Neural cell (in vitro differentiated cells): ENCODE data around the gene NR2C1. TPM values are rescaled to one million over a fixed set of nuclear protein-coding genes. Genes with fewer than 3 reads are reported as not detected.

Experiments used
- H2AFZ ChIP-seq: fragments of 200-600, 300-800 bp; sonication (generic), shearing (Covaris generic); 2 replicates; pipeline ENCODE4 v1.6.0; 2014; ENCODE audit warnings: low read depth, mild to moderate bottlenecking, antibody characterized with exemption, low read length, moderate library complexity
- H3F3A ChIP-seq: fragments of 200-600 bp; shearing (Covaris generic); 2 replicates; pipeline ENCODE4 v1.6.1; 2016; ENCODE audit warnings: mild to moderate bottlenecking, moderate library complexity, mixed read lengths, antibody characterized with exemption, low read length; ENCODE audit not compliant: insufficient read depth, poor library complexity, severe bottlenecking
- H3K27ac ChIP-seq: fragments of 200-600, 300-800 bp; sonication (generic), shearing (Covaris generic); 2 replicates; pipeline ENCODE4 v1.5.1; 2014; ENCODE audit warnings: mild to moderate bottlenecking, low read length, moderate library complexity
- H3K27me3 ChIP-seq: fragments of 300-800, 200-600 bp; sonication (generic), shearing (Covaris generic); 2 replicates; pipeline ENCODE4 v1.6.0; 2014; ENCODE audit warnings: mild to moderate bottlenecking, low read depth, low read length, moderate library complexity; ENCODE audit not compliant: insufficient read depth
- H3K36me3 ChIP-seq: fragments of 300-800, 200-600 bp; sonication (generic), shearing (Covaris generic); 2 replicates; pipeline ENCODE4 v1.5.1; 2014; ENCODE audit warnings: mild to moderate bottlenecking, antibody characterized with exemption, low read length, moderate library complexity; ENCODE audit not compliant: insufficient read depth
- H3K4me2 ChIP-seq: fragments of 300-800, 200-600 bp; sonication (generic), shearing (Covaris generic); 2 replicates; pipeline ENCODE4 v1.6.0; 2014; ENCODE audit warnings: mild to moderate bottlenecking, low read length
- H3K4me3 ChIP-seq: fragments of 300-800, 200-600 bp; sonication (generic), shearing (Covaris generic); 2 replicates; pipeline ENCODE4 v1.5.1; 2014; ENCODE audit warnings: mild to moderate bottlenecking, low read length, moderate library complexity
- H3K79me2 ChIP-seq: fragments of 200-600 bp; shearing (Covaris generic); replicated peaks from 2 replicates; pipeline ENCODE4 v1.6.0; 2014; ENCODE audit warnings: mild to moderate bottlenecking, low read length, moderate library complexity; ENCODE audit not compliant: insufficient read depth
- H3K9ac ChIP-seq: fragments of 300-800, 200-600 bp; sonication (generic), shearing (Covaris generic); 2 replicates; pipeline ENCODE4 v1.6.1; 2016; ENCODE audit warnings: mild to moderate bottlenecking, low read length, mixed read lengths
- H3K9me2 ChIP-seq: fragments of 200-600 bp; shearing (Covaris generic); 2 replicates; pipeline ENCODE4 v1.6.1; 2016; ENCODE audit warnings: mild to moderate bottlenecking, low read length, mixed read lengths; ENCODE audit not compliant: insufficient read depth
- H3K9me3 ChIP-seq: fragments of 200-600, 300-800 bp; sonication (generic), shearing (Covaris generic); 2 replicates; pipeline ENCODE4 v1.6.1; 2016; ENCODE audit warnings: mild to moderate bottlenecking, mixed run types, low read length, moderate library complexity, mixed read lengths
- H4K20me1 ChIP-seq: fragments of 200-600 bp; shearing (Covaris generic); 2 replicates; pipeline ENCODE4 v1.6.1; 2016; ENCODE audit warnings: mild to moderate bottlenecking, mixed run types; ENCODE audit not compliant: insufficient read depth
- CTCF ChIP-seq: fragments of 450-650 bp; IDR thresholded peaks from 2 replicates; pipeline ENCODE4 v1.5.1; 2014; ENCODE audit warnings: antibody characterized with exemption, mild to moderate bottlenecking, moderate library complexity; ENCODE audit not compliant: poor library complexity, severe bottlenecking
- EP300 ChIP-seq: fragments of 450-650 bp; conservative IDR thresholded peaks from 2 replicates; pipeline ENCODE4 v1.6.1; 2014; ENCODE audit warnings: antibody characterized with exemption, mild to moderate bottlenecking, moderate library complexity; ENCODE audit not compliant: poor library complexity, severe bottlenecking
- EZH2 ChIP-seq: fragments of 200-600, 300-800 bp; shearing (Covaris generic), sonication (generic); IDR thresholded peaks from 2 replicates; pipeline ENCODE4 v1.6.1; 2014; ENCODE audit warnings: antibody characterized with exemption, low read length, borderline replicate concordance, mild to moderate bottlenecking; ENCODE audit not compliant: insufficient read depth, poor library complexity, severe bottlenecking
- MXI1 ChIP-seq: fragments of 450-650 bp; conservative IDR thresholded peaks from 2 replicates; pipeline ENCODE4 v1.6.1; 2014; ENCODE audit warnings: antibody characterized with exemption, mild to moderate bottlenecking; ENCODE audit not compliant: poor library complexity, severe bottlenecking
- POLR2AphosphoS5 ChIP-seq: IDR thresholded peaks from 2 replicates; pipeline ENCODE4 v1.6.1; 2012
- RAD21 ChIP-seq: fragments of 450-650 bp; conservative IDR thresholded peaks from 2 replicates; pipeline ENCODE4 v1.6.1; 2014; ENCODE audit warnings: antibody characterized with exemption, mild to moderate bottlenecking, moderate library complexity
- REST ChIP-seq: IDR thresholded peaks from 2 replicates; pipeline ENCODE4 v1.6.1; 2012; ENCODE audit warnings: borderline replicate concordance
- SMC3 ChIP-seq: fragments of 450-650 bp; conservative IDR thresholded peaks from 2 replicates; pipeline ENCODE4 v1.6.1; 2014; ENCODE audit warnings: antibody characterized with exemption, mild to moderate bottlenecking, moderate library complexity; ENCODE audit not compliant: poor library complexity
- TAF1 ChIP-seq: IDR thresholded peaks from 2 replicates; pipeline ENCODE4 v1.6.1; 2012; ENCODE audit warnings: low read depth
- polyA plus RNA-seq: library from polyadenylated mRNA; depleted of rRNA; stranded (reverse); fragments of >200 nt; gene quantifications from 2 replicates; pipeline ENCODE4 v1.2.3, GENCODE V29; 2014

Gene NR2C1
- polyA plus RNA-seq, 1 donor from 2014 or later = 137 TPM

GRCh38 chr12:95002754-95003153, 70.7 kb downstream of the NR2C1 start:
- Histone ChIP-seq H3K4me2 (peak overlapping the region; percentile 83), H2AFZ (peak overlapping the region; percentile 67), H3K27ac (peak overlapping the region; percentile 80), H4K20me1 (no peaks in the 10 kb centered on the region), H3K9ac (peak overlapping the region; percentile 82), H3K9me3 (peaks cover 5% of the 10 kb centered on the region), H3K9me2 (no peaks in the 10 kb centered on the region), H3K79me2 (peaks cover 19% of the 10 kb centered on the region), H3K36me3 (no peaks in the 10 kb centered on the region), H3K27me3 (no peaks in the 10 kb centered on the region), H3F3A (no peaks in the 10 kb centered on the region), H3K4me3 (peak overlapping the region; percentile 88)
- no peak for TF ChIP-seq TAF1
- no peak for TF ChIP-seq SMC3
- no peak for TF ChIP-seq MXI1
- no peak for TF ChIP-seq EP300
- TF ChIP-seq REST = no peak

- peaks cover 24% of the 10 kb centered on the region for H3K79me2 ChIP-seq
- H2AFZ ChIP-seq = no peak overlapping the region
- no peaks in the 10 kb centered on the region for H3F3A ChIP-seq
- H3K4me3 ChIP-seq = no peak overlapping the region
- H3K27me3 ChIP-seq = no peaks in the 10 kb centered on the region
- no peaks in the 10 kb centered on the region for H3K36me3 ChIP-seq
- no peak overlapping the region for H3K4me2 ChIP-seq
- TF ChIP-seq SMC3 (no peak), POLR2AphosphoS5 (no peak), MXI1 (no peak), REST (no peak), CTCF (no peak), RAD21 (no peak), EZH2 (no peak), EP300 (no peak), TAF1 (no peak)
- no peaks in the 10 kb centered on the region for H3K9me3 ChIP-seq
- H3K27ac ChIP-seq = no peak overlapping the region
- H3K9ac ChIP-seq = no peak overlapping the region
- no peaks in the 10 kb centered on the region for H4K20me1 ChIP-seq
- no peaks in the 10 kb centered on the region for H3K9me2 ChIP-seq
Measured at GRCh38 chr12:94998326-94998725, 75.1 kb downstream of the NR2C1 start.
